Body of pancreas (tissue), 4 donors: Measurements from ENCODE around the gene BTBD9. TPM values are rescaled to one million over a fixed set of nuclear protein-coding genes. Genes with fewer than 3 reads are reported as not detected.

ENCODE experiments used
- ATAC-seq: fragments of 150-250 bp; one replicate; pipeline ENCODE4 v1.9.1; 2016
- DNase-seq, 4 donors: peaks; one replicate each; pipeline ENCODE4 v3.0.0-alpha.2; 2019
- H3K27ac ChIP-seq, 4 donors: fragments of 200-600 bp; sonication (generic); 1 replicate in 3 of 4; 2 replicates in 1 of 4; pipeline versions ENCODE4 v1.5.1 to v1.6.1; 2016 to 2019; ENCODE audit warnings: mild to moderate bottlenecking in 1 of 4, mixed read lengths in 1 of 4, moderate library complexity in 1 of 4
- H3K27me3 ChIP-seq, 2 donors: fragments of 200-600 bp; sonication (generic); one replicate each; pipeline ENCODE4 v1.6.0; 2016; ENCODE audit warnings: mild to moderate bottlenecking in 1 of 2
- H3K36me3 ChIP-seq, 2 donors: fragments of 200-600 bp; sonication (generic); replicated peaks in 1 of 2; 2 replicates each; pipeline ENCODE4 v1.5.1; 2016; ENCODE audit warnings: low read depth in 2 of 2; ENCODE audit not compliant: insufficient read depth in 1 of 2
- H3K4me1 ChIP-seq: fragments of 200-600 bp; sonication (generic); one replicate; pipeline ENCODE4 v1.6.0; 2016
- H3K4me3 ChIP-seq, 2 donors: fragments of 200-600 bp; sonication (generic); 1 replicate in 1 of 2; 2 replicates in 1 of 2; pipeline ENCODE4 v1.5.1; 2016 to 2019
- H3K9me3 ChIP-seq, 3 donors: fragments of 200-600 bp; sonication (generic); 1 replicate in 2 of 3; 2 replicates in 1 of 3; pipeline ENCODE4 v1.5.1; 2016
- CTCF ChIP-seq, 7 experiments: fragments of 450-650 bp in 4 of 7; fragments of 200-600 bp in 3 of 7; sonication (generic) in 3 of 7; IDR thresholded peaks; one replicate each; pipeline ENCODE4 v1.5.1; 2016 to 2019; ENCODE audit warnings: antibody characterized with exemption in 7 of 7
- POLR2A ChIP-seq, 3 donors: fragments of 450-650 bp; IDR thresholded peaks; one replicate each; pipeline ENCODE4 v1.6.1; 2016; ENCODE audit warnings: antibody characterized with exemption in 3 of 3, mild to moderate bottlenecking in 2 of 3
- WGBS, 2 donors: methylation state at CpG; one replicate each; pipeline ENCODE4 v1.1.5; 2017; 5-methylcytosine and 5-hydroxymethylcytosine counted together
- intact Hi-C: fragments of 100-400 bp; cut with DNase I; formaldehyde crosslinking; loops from one replicate; pipeline ENCODE4 v1.15.1; 2023
- total RNA-seq, 2 donors: library from RNA; depleted of rRNA; stranded (reverse); fragments of >200 nt; gene quantifications; one replicate each; pipeline ENCODE4 v1.1.0, GENCODE V29; 2016

The BTBD9 gene
- total RNA-seq, 2 donors from 2014 or later = 11.9 to 29.3 TPM

- no peak for DNase-seq
- WGBS, 2 donors = 86% methylated on average over 3 of the region's 3 CpGs
- ATAC-seq = no peak
Observed at GRCh38 chr6:38290133-38290799, 349.5 kb downstream of the BTBD9 start.

GRCh38 chr6:38287487-38287886, 352.2 kb downstream of the BTBD9 start:
- Histone ChIP-seq H3K4me1 (no peaks in the 10 kb centered on the region), H3K4me3 (no peak overlapping the region), H3K9me3 (no peaks in the 10 kb centered on the region), H3K27me3 (no peaks in the 10 kb centered on the region), H3K27ac (no peak overlapping the region), H3K36me3 (no peaks in the 10 kb centered on the region)
- intact Hi-C loops = no loop called here
- WGBS, 2 donors = 83 to 95% methylated on average over 2 of the region's 2 CpGs
- TF ChIP-seq CTCF (IDR thresholded peaks at IDR 0.05) (no peak), POLR2A (IDR thresholded peaks at IDR 0.05) (no peak)
- ATAC-seq = no peak
- DNase-seq = no peak

More at GRCh38 chr6:38290133-38290799, 349.5 kb downstream of the BTBD9 start:
- intact Hi-C loops = no loop called here
- no peak overlapping the region for H3K4me3 ChIP-seq
- TF ChIP-seq POLR2A (IDR thresholded peaks at IDR 0.05) (no peak), CTCF (IDR thresholded peaks at IDR 0.05) (no peak)
- H3K4me1 ChIP-seq = no peaks in the 10 kb centered on the region
- no peaks in the 10 kb centered on the region for H3K36me3 ChIP-seq
- H3K27me3 ChIP-seq = no peaks in the 10 kb centered on the region
- H3K27ac ChIP-seq = no peak overlapping the region
- no peaks in the 10 kb centered on the region for H3K9me3 ChIP-seq

GRCh38 chr6:38284802-38285394, 354.8 kb downstream of the BTBD9 start:
- DNase-seq = no peak
- no peak for ATAC-seq
- Histone ChIP-seq H3K9me3 (no peaks in the 10 kb centered on the region), H3K4me1 (no peaks in the 10 kb centered on the region), H3K4me3 (no peak overlapping the region), H3K36me3 (no peaks in the 10 kb centered on the region), H3K27me3 (no peaks in the 10 kb centered on the region), H3K27ac (no peak overlapping the region)
- TF ChIP-seq CTCF (IDR thresholded peaks at IDR 0.05) (no peak), POLR2A (IDR thresholded peaks at IDR 0.05) (no peak)
- 89 to 97% methylated on average over 4 of the region's 4 CpGs for WGBS, 2 donors
- intact Hi-C loops = no loop called here

- WGBS, 2 donors = 94% methylated on average over 3 to 4 of the region's 4 CpGs
Observed at GRCh38 chr6:38283734-38284362, 355.9 kb downstream of the BTBD9 start.

GRCh38 chr6:38282911-38283310, 356.8 kb downstream of the BTBD9 start:
- Histone ChIP-seq H3K27me3 (no peaks in the 10 kb centered on the region), H3K9me3 (no peaks in the 10 kb centered on the region), H3K36me3 (no peaks in the 10 kb centered on the region), H3K27ac (no peak overlapping the region), H3K4me3 (no peak overlapping the region), H3K4me1 (no peaks in the 10 kb centered on the region)
- DNase-seq (no peak), ATAC-seq (no peak)
- 96 to 99% methylated on average over 3 of the region's 3 CpGs for WGBS, 2 donors
- TF ChIP-seq CTCF (IDR thresholded peaks at IDR 0.05) = no peak
- no peak for TF ChIP-seq POLR2A (IDR thresholded peaks at IDR 0.05)
- intact Hi-C loops = no loop called here

More at GRCh38 chr6:38283734-38284362, 355.9 kb downstream of the BTBD9 start:
- Histone ChIP-seq H3K27ac (no peak overlapping the region), H3K36me3 (no peaks in the 10 kb centered on the region), H3K27me3 (no peaks in the 10 kb centered on the region), H3K9me3 (no peaks in the 10 kb centered on the region), H3K4me1 (no peaks in the 10 kb centered on the region), H3K4me3 (no peak overlapping the region)
- intact Hi-C loops = no loop called here
- DNase-seq = no peak
- no peak for TF ChIP-seq POLR2A (IDR thresholded peaks at IDR 0.05)
- ATAC-seq = no peak
